Activated gamma-delta T cell (primary cell): ENCODE data around the gene SYNDIG1.

ENCODE experiments used
- DNase-seq: peaks from one replicate; lab custom pipeline; 2025; lab: John Stamatoyannopoulos, UW

SYNDIG1 gene

GRCh38 chr20:24560571-24561491 is 91.4 kb downstream of the SYNDIG1 start:
- DNase-seq: no peak

DNA sequence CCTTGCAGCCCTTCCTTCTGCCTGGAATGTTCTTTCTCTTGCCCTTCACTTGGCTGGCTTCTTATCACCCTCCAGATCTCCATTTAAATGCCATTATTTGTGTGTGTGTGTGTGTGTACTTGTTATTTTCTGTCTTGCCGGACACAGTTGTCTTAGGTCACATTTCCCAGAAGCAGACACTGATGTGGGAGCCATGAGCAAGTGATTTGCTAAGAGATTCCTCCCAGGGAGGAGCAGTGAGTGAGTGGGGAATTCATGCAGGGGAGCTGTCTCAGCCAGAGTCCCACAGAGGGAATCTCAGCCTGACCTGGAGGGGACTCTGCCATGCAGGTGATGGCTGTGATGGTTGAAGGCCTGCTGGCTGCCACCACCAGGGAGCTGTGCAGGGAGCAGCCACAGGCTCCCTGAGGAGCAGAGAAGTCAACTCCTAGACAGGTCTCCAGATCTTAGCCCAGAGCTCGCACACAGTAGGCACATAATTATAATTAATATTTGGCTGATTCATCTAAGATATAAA is 96.5 kb downstream of the SYNDIG1 start:
- no peak for DNase-seq

GRCh38 chr20:24566656-24567055 is 97.2 kb downstream of the SYNDIG1 start:
- no peak for DNase-seq

DNA sequence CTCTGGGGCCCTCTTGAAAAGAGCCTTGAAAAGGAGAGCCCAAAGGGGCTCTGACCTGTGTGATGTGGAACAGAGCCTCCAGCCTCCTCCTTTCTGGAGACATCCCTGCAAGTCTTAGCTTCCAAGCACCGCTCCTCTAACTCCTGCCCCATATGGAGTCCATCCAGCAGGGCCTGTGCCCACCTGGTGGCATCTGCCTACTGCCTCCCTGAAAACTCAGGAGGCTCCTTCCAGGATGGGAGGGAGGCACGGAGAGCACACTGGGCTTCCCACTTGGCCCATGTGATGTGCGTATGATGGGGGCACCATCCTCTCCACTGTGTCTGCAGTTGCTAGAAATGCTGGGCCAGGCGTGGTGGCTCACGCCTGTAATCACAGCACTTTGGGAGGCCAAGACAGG is 98.1 kb downstream of the SYNDIG1 start:
- no peak for DNase-seq

DNA sequence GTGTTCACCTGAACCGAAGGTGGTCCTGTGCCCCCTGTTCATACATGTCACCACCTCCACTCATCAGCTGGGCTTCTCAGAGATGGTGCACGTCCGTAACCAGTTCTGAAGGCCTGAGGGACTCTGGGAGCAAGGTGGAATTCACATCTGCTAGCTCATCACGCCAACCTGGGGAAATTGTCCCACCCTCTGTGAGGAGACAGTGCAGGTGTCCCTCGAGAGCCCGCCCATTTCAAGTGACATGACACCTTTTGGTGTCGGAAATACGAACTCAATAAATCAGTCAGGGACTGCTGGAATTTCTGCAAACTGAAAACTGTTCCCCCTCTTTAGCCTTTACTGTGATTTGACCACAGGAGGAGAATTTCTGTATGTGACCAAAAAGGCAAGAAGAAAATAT is 99.4 kb downstream of the SYNDIG1 start:
- no peak for DNase-seq

GRCh38 chr20:24571159-24571558 is 101.7 kb downstream of the SYNDIG1 start:
- DNase-seq: no peak

DNA sequence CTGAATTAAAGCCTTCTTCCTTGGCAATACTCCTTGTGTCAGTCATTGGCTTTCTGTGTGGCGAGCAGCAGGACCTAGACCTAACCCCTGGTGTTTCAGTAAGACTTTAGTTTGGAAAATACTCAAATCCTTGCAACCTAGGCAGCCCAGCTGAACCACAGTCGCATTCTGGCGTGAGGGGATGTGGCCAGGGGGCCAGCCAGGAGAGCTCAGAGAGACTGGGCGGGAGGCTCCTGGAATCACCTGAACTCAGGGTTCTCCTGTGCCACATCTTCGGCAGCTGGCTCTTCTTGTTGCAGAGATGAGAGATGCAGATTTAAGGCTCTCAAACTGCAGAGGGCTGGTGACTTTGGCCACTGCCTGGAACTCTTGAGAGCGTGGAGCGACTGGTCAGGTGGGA is 102.7 kb downstream of the SYNDIG1 start:
- no peak for DNase-seq

DNA sequence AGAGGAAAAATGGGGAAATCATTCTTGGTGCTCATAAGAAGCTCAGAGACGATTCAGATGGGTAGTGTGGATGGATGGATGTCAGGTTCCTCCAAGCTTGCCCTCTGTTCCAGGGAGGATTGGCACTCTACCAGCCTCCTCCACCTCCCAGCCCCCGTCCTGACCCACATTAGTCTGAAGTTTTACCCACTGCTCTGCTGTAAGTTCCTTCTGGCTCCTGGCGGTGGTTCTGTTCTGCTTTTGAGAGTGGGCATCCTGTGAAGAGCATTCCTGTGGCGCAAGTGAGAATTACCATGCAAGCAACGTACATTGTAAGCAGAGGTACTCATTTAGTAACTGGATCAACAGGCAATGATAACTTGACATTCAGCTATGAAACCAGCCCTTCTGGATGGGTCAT is 103.4 kb downstream of the SYNDIG1 start:
- DNase-seq: no peak

DNA sequence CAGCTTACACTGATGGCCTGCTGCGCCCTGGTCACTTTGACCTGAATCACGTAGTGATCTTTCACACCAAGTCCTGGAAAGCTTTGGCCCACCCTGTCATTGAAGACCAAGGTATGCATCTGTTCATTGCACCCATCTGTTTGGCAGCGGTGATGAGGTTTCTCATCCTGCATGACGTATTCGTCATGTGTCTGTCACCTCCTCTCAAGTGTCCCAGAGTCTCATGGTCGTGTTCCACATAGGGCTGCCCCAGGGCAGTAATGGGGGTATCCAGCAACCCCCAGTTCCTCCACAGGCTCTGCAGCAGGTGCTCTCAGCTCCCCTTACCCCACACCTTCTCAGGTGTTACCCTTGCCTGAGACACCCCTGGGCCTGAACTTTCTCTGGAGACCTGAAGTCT is 104.1 kb downstream of the SYNDIG1 start:
- DNase-seq: no peak

- DNase-seq: no peak
Measured at GRCh38 chr20:24574307-24574706, 104.9 kb downstream of the SYNDIG1 start.

GRCh38 chr20:24574797-24575196 is 105.4 kb downstream of the SYNDIG1 start:
- no peak for DNase-seq

- no peak for DNase-seq
Measured at GRCh38 chr20:24575811-24576210, 106.4 kb downstream of the SYNDIG1 start.

DNA sequence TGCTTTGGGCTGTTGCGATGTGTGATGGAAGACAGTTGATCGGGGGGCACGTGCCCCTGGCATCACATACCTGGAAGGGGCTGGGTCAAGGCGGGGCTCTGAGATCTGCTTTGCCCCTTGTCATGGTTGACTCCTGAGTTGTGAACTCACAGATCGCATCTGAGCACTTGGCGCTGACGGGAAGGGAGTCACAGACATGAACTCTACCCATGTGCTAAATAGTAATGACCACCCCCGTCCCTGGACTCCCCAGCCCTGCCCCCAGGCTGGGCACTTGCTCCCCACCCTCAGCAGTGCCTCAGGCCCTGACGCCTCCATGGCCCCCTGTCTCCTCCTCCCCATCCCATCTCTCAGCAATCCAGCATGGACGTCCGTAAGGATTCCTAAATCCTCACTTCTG is 107.0 kb downstream of the SYNDIG1 start:
- DNase-seq: no peak

- no peak for DNase-seq
Measured at GRCh38 chr20:24577271-24577909, 108.0 kb downstream of the SYNDIG1 start.

DNA sequence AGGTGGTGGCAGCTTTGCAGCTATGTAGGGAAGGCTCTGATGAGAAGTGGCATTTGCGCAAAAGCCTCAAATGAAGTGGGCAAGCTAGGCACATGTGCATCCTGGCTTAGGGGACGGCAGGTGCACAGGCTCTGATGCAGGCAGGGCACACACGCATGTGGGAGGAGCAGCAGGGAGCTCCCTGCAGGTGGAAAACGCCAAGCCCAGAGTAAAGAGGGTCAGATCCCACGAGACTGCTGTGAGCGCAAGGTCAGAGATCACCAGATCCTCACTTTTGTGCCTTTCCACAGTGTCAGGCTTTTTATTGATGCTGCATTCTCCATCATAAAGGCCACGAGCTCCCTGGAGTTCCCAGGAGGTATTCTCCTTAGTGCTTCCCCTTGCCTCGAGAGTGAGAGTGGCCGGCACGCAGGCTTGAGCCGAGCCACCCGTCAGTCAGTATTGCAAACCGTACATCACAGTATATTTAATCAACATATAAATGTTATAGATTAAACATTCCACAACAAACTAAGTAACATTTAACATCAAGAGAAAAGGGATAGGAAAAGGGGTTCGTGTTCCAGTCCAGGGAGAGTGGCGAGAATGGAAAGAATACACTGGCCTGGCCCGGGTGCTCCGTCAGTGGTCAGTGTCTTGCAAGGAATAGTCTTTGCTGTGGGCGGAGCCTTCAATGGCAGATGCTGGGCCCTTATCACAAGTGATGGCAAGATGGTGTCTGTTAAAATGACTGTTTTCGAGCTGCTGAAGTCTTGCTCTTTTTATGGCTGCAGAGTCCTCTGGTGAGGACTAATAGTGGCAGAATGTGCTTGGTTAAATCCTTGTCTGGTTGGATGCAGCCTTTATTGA is 109.4 kb downstream of the SYNDIG1 start:
- DNase-seq: no peak

- DNase-seq: no peak
Measured at GRCh38 chr20:24579475-24579874, 110.0 kb downstream of the SYNDIG1 start.

DNA sequence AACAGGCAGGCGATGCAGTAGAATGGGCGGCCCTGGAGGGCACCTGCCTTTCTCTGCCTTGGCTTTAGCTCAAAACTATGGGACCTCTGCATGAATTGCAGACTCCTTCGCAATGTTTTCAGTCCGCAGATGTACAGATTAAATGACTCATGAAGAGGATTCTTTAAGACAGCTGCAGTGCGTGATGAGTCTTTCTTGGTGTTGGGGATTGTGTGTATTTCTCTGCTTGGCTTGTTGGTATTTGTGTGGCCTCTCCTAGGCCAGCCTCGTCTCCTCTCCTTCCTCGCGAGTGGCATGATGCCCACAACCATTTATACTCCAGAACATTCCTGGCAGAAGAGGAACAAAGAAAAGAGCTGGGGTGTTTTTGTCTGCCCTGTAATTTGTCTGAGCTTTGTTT is 110.6 kb downstream of the SYNDIG1 start:
- no peak for DNase-seq

DNA sequence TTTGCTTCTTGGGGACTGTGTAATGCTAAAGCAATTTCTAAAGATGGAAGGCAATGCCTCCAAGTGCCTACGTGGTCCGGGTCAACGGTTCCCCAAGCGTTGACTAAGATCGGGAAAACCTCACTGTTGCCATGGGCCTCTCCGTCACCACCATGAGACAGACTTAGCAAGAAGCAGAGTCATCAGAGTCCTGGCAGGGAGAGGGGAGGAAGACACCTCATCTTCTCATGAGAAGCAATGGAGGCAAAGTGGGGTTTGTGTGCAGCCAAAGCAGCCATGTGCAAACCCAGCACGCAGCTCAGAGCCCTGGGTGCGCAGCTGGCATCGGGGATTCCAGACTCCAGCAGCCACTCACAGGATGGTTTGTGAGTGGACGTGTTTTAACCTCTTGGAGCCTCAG is 111.4 kb downstream of the SYNDIG1 start:
- no peak for DNase-seq

DNA sequence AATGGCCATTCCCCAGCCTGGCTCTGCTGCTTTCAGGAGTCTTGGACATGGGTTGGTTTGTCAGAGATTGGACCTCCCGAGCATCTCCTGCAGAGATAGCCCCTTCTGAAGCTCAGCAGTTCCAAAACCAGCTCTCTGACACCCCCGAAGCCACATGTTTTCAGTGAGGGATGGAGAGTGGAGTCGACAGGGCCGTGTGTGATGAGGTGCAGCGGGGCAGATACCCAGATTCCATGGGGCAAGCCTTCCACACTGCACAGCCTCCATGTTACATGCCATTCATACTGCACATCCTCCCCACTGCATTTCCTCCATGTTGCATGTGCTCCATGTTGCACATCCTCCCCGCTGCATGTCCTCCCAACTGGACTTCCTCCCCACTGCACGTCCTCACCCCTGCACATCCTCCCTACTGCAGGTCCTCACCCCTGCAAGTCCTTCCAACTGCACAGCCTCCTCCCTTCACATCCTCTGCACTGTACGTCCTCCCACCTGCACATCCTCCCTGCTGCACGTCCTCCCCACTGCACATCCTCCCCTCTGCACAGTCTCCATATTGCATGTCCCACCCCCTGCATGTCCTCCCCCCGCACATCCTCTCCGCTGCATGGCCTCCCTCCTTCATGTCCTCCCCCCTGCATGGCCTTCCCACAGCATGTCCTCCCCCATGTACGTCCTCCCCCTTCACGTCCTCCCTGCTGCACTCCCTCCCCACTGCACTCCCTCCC is 112.2 kb downstream of the SYNDIG1 start:
- DNase-seq: no peak

GRCh38 chr20:24582373-24583168 is 113.1 kb downstream of the SYNDIG1 start:
- DNase-seq: no peak
